ENCODE data around the gene SOD3. TPM values are rescaled to one million over a fixed set of nuclear protein-coding genes. Genes with fewer than 3 reads are reported as not detected.

Gene SOD3, protein sequence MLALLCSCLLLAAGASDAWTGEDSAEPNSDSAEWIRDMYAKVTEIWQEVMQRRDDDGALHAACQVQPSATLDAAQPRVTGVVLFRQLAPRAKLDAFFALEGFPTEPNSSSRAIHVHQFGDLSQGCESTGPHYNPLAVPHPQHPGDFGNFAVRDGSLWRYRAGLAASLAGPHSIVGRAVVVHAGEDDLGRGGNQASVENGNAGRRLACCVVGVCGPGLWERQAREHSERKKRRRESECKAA
- under 0.01 and 0.11 TPM in 2 replicates for total RNA-seq

DNA sequence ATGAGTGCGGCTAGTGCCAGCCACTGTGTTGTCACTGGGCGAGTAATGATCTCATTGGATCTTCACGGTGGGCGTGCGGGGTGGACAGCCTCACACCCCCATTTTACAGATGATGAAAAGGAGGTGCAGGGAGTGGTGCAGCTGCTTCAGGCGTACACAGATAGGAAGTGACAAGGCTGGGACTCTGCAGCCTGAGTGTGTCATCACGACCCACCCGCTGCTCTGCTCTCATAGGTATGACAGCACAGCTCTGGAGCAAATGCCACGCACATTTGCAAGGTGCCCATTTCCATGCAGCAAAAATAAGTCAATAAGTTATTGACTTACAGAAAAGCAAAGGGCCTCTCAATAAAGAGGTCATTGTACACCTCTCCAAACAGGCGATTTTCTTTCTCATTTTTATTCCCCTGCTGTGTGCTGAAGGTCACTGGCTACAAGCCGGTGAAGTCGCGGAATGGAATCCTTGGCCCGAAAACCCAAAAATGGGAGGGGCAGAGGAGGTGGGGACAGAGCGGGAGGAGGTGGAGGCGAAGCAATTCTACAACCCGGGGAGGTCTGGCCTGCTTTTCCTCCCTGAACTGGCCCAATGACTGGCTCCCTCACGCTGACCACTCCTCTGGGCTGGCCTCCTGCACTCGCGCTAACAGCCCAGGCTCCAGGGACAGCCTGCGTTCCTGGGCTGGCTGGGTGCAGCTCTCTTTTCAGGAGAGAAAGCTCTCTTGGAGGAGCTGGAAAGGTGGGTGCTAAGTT is at the start of gene SOD3:
TSS of gene SOD3 (plus strand) at position 658 of the 750 bp plus-strand sequence. CDS start 3,949 bp downstream, outside the sequence.

Other genes with a start within 250 kb of the SOD3 start
- gene DHX15, start 211.0 kb upstream of the SOD3 start, total RNA-seq = 112 and 145 TPM in 2 replicates
- 16.8 and 24.5 TPM in 2 replicates for gene CCDC149, start 117.5 kb downstream of the SOD3 start, total RNA-seq
- gene LGI2, start 235.4 kb downstream of the SOD3 start, total RNA-seq = under 0.01 TPM in 2 replicates